Measurements from ENCODE around the gene DDIT3. TPM values are rescaled to one million over a fixed set of nuclear protein-coding genes. Genes with fewer than 3 reads are reported as not detected.
A peak's percentile ranks its signal among the peaks of the same experiment; 100 is the strongest.

DDIT3 gene
- total and polyA plus RNA-seq, 5 donors from 2014 or later = 17.8 to 159 (median 22.2) TPM

- Histone ChIP-seq H3K4me1 (ENCODE audit: control insufficient read depth, insufficient read depth, low read length, poor library complexity, severe bottlenecking) (peaks cover 33% of the 10 kb centered on the region), H3K9me3 (ENCODE audit: control insufficient read depth in 2 of 2, low read length in 2 of 2) (no peaks in the 10 kb centered on the region), H3K27ac (ENCODE audit: insufficient read depth, low read length, poor library complexity, severe bottlenecking) (no peak overlapping the region), H3K36me3 (ENCODE audit: control insufficient read depth, insufficient read depth, low read length) (peaks cover 16% of the 10 kb centered on the region), H3K27me3 (ENCODE audit: control insufficient read depth, insufficient read depth, low read length) (no peaks in the 10 kb centered on the region), H3K4me3 (ENCODE audit: low read depth, low read length) (no peak overlapping the region)
- H3K9me3 Mint-ChIP-seq = no peaks in the 10 kb centered on the region
- peaks cover 20% of the 10 kb centered on the region for H3K36me3 Mint-ChIP-seq
- peaks cover 4% of the 10 kb centered on the region for H3K27me3 Mint-ChIP-seq
- no peak overlapping the region for H3K27ac Mint-ChIP-seq
- no peak for DNase-seq
- no peak for ATAC-seq (ENCODE audit: low read depth in 2 of 2)
- peaks cover 9 to 47% (median 29%) of the 10 kb centered on the region in 4 donors for H3K4me1 Mint-ChIP-seq
- H3K4me3 Mint-ChIP-seq = peak overlapping the region in 1 of 4 donors; percentile 62
Measured at GRCh38 chr12:57485695-57486094, 34.6 kb downstream of the DDIT3 start.

- Mint-ChIP-seq H3K4me3 (peak overlapping the region in 2 of 4 donors; percentile 8 to 66), H3K36me3 (peaks cover 15% of the 10 kb centered on the region), H3K4me1 (peaks cover 18 to 56% (median 41%) of the 10 kb centered on the region in 4 donors), H3K9me3 (no peaks in the 10 kb centered on the region), H3K27me3 (peaks cover 4% of the 10 kb centered on the region), H3K27ac (peak overlapping the region; percentile 3 to 90 (median 80))
- Histone ChIP-seq H3K4me3 (ENCODE audit: low read depth, low read length) (no peak overlapping the region), H3K9me3 (ENCODE audit: control insufficient read depth in 2 of 2, low read length in 2 of 2) (no peaks in the 10 kb centered on the region), H3K36me3 (ENCODE audit: control insufficient read depth, insufficient read depth, low read length) (no peaks in the 10 kb centered on the region), H3K4me1 (ENCODE audit: control insufficient read depth, insufficient read depth, low read length, poor library complexity, severe bottlenecking) (peaks cover 46% of the 10 kb centered on the region), H3K27ac (ENCODE audit: insufficient read depth, low read length, poor library complexity, severe bottlenecking) (no peak overlapping the region), H3K27me3 (ENCODE audit: control insufficient read depth, insufficient read depth, low read length) (no peaks in the 10 kb centered on the region)
- ATAC-seq (ENCODE audit: low read depth in 2 of 2) (no peak), DNase-seq (no peak)
Measured at GRCh38 chr12:57483466-57483865, 36.8 kb downstream of the DDIT3 start.

GRCh38 chr12:57481671-57482070 lies 38.6 kb downstream of the DDIT3 start:
- H3K36me3 ChIP-seq (ENCODE audit: control insufficient read depth, insufficient read depth, low read length) = no peaks in the 10 kb centered on the region
- DNase-seq = no peak
- Mint-ChIP-seq H3K36me3 (peaks cover 23% of the 10 kb centered on the region), H3K27ac (peak overlapping the region; percentile 99), H3K4me3 (peak overlapping the region in 3 of 4 donors; percentile 77 to 100 (median 81)), H3K4me1 (peaks cover 17 to 58% (median 44%) of the 10 kb centered on the region in 4 donors), H3K27me3 (no peaks in the 10 kb centered on the region), H3K9me3 (no peaks in the 10 kb centered on the region)
- ATAC-seq (ENCODE audit: low read depth in 2 of 2) = no peak
- peak overlapping the region; percentile 97 for H3K27ac ChIP-seq (ENCODE audit: insufficient read depth, low read length, poor library complexity, severe bottlenecking)
- H3K27me3 ChIP-seq (ENCODE audit: control insufficient read depth, insufficient read depth, low read length) = no peaks in the 10 kb centered on the region
- peaks cover 53% of the 10 kb centered on the region for H3K4me1 ChIP-seq (ENCODE audit: control insufficient read depth, insufficient read depth, low read length, poor library complexity, severe bottlenecking)
- no peaks in the 10 kb centered on the region for H3K9me3 ChIP-seq (ENCODE audit: control insufficient read depth in 2 of 2, low read length in 2 of 2)
- no peak overlapping the region for H3K4me3 ChIP-seq (ENCODE audit: low read depth, low read length)

- no peaks in the 10 kb centered on the region for H3K9me3 Mint-ChIP-seq
- H3K4me3 ChIP-seq (ENCODE audit: low read depth, low read length) = peak within 1 kb of the TSS; percentile 93
- peak within 1 kb of the TSS; percentile 90 to 100 (median 100) for H3K4me3 Mint-ChIP-seq
- DNase-seq = peak; percentile 53 to 88 (median 87)
- H3K4me1 ChIP-seq (ENCODE audit: control insufficient read depth, insufficient read depth, low read length, poor library complexity, severe bottlenecking) = peaks cover 74% of the 10 kb centered on the region
- no peaks in the 10 kb centered on the region for H3K9me3 ChIP-seq (ENCODE audit: control insufficient read depth in 2 of 2, low read length in 2 of 2)
- peaks cover 17 to 73% (median 53%) of the 10 kb centered on the region in 4 donors for H3K4me1 Mint-ChIP-seq
- no peaks in the 10 kb centered on the region for H3K27me3 ChIP-seq (ENCODE audit: control insufficient read depth, insufficient read depth, low read length)
- H3K27me3 Mint-ChIP-seq = no peaks in the 10 kb centered on the region
- peaks cover 28% of the 10 kb centered on the region for H3K36me3 Mint-ChIP-seq
- peak within 1 kb of the TSS; percentile 99 to 100 (median 99) for H3K27ac Mint-ChIP-seq
- peak within 1 kb of the TSS; percentile 97 for H3K27ac ChIP-seq (ENCODE audit: insufficient read depth, low read length, poor library complexity, severe bottlenecking)
- peaks cover 11% of the 10 kb centered on the region for H3K36me3 ChIP-seq (ENCODE audit: control insufficient read depth, insufficient read depth, low read length)
- peak; percentile 71 to 80 for ATAC-seq (ENCODE audit: low read depth in 2 of 2)
Measured at GRCh38 chr12:57479376-57480115, 40.8 kb downstream of the DDIT3 start, which contains the start of gene ARHGAP9. Gene ARHGAP9, minus strand, starts transcription at chr12:57479866. Its CDS starts 460 bp downstream, at chr12:57479406.

- Mint-ChIP-seq H3K36me3 (peaks cover 33% of the 10 kb centered on the region), H3K4me3 (peak overlapping the region; percentile 90 to 100 (median 100)), H3K9me3 (no peaks in the 10 kb centered on the region), H3K4me1 (peaks cover 17 to 78% (median 58%) of the 10 kb centered on the region in 4 donors), H3K27me3 (no peaks in the 10 kb centered on the region), H3K27ac (peak overlapping the region; percentile 99 to 100 (median 99))
- Histone ChIP-seq H3K27me3 (ENCODE audit: control insufficient read depth, insufficient read depth, low read length) (no peaks in the 10 kb centered on the region), H3K27ac (ENCODE audit: insufficient read depth, low read length, poor library complexity, severe bottlenecking) (peak overlapping the region; percentile 97), H3K36me3 (ENCODE audit: control insufficient read depth, insufficient read depth, low read length) (peaks cover 16% of the 10 kb centered on the region), H3K9me3 (ENCODE audit: control insufficient read depth in 2 of 2, low read length in 2 of 2) (no peaks in the 10 kb centered on the region), H3K4me1 (ENCODE audit: control insufficient read depth, insufficient read depth, low read length, poor library complexity, severe bottlenecking) (peaks cover 79% of the 10 kb centered on the region), H3K4me3 (ENCODE audit: low read depth, low read length) (peak overlapping the region; percentile 93)
- DNase-seq = no peak
- ATAC-seq (ENCODE audit: low read depth in 2 of 2) = no peak
Measured at GRCh38 chr12:57479043-57479375, 41.3 kb downstream of the DDIT3 start.

- Histone ChIP-seq H3K4me1 (ENCODE audit: control insufficient read depth, insufficient read depth, low read length, poor library complexity, severe bottlenecking) (peaks cover 87% of the 10 kb centered on the region), H3K27ac (ENCODE audit: insufficient read depth, low read length, poor library complexity, severe bottlenecking) (peak overlapping the region; percentile 97), H3K9me3 (ENCODE audit: control insufficient read depth in 2 of 2, low read length in 2 of 2) (no peaks in the 10 kb centered on the region), H3K4me3 (ENCODE audit: low read depth, low read length) (peak overlapping the region; percentile 93), H3K36me3 (ENCODE audit: control insufficient read depth, insufficient read depth, low read length) (peaks cover 24% of the 10 kb centered on the region), H3K27me3 (ENCODE audit: control insufficient read depth, insufficient read depth, low read length) (no peaks in the 10 kb centered on the region)
- peak; percentile 41 to 42 for ATAC-seq (ENCODE audit: low read depth in 2 of 2)
- Mint-ChIP-seq H3K36me3 (peaks cover 35% of the 10 kb centered on the region), H3K4me1 (peaks cover 17 to 81% (median 64%) of the 10 kb centered on the region in 4 donors), H3K27me3 (no peaks in the 10 kb centered on the region), H3K9me3 (no peaks in the 10 kb centered on the region), H3K27ac (peak overlapping the region; percentile 99 to 100 (median 99)), H3K4me3 (peak overlapping the region; percentile 90 to 100 (median 100))
- peak; percentile 57 to 77 (median 59) for DNase-seq
Measured at GRCh38 chr12:57477710-57478681, 42.3 kb downstream of the DDIT3 start.

GRCh38 chr12:57476993-57477709 lies 43.2 kb downstream of the DDIT3 start:
- peak overlapping the region; percentile 99 to 100 (median 99) for H3K27ac Mint-ChIP-seq
- Histone ChIP-seq H3K4me3 (ENCODE audit: low read depth, low read length) (peak overlapping the region; percentile 93), H3K4me1 (ENCODE audit: control insufficient read depth, insufficient read depth, low read length, poor library complexity, severe bottlenecking) (peaks cover 92% of the 10 kb centered on the region), H3K27ac (ENCODE audit: insufficient read depth, low read length, poor library complexity, severe bottlenecking) (peak overlapping the region; percentile 97), H3K27me3 (ENCODE audit: control insufficient read depth, insufficient read depth, low read length) (no peaks in the 10 kb centered on the region), H3K36me3 (ENCODE audit: control insufficient read depth, insufficient read depth, low read length) (peaks cover 32% of the 10 kb centered on the region), H3K9me3 (ENCODE audit: control insufficient read depth in 2 of 2, low read length in 2 of 2) (no peaks in the 10 kb centered on the region)
- DNase-seq (peak in 2 of 3 donors; percentile 42 to 67), ATAC-seq (ENCODE audit: low read depth in 2 of 2) (peak in 1 of 2 donors; percentile 17)
- H3K27me3 Mint-ChIP-seq = no peaks in the 10 kb centered on the region
- H3K9me3 Mint-ChIP-seq = no peaks in the 10 kb centered on the region
- H3K36me3 Mint-ChIP-seq = peaks cover 42% of the 10 kb centered on the region
- H3K4me1 Mint-ChIP-seq = peaks cover 17 to 89% (median 69%) of the 10 kb centered on the region in 4 donors
- H3K4me3 Mint-ChIP-seq = peak overlapping the region; percentile 90 to 100 (median 100)
